Measurements from ENCODE around the gene PITPNC1. TPM values are rescaled to one million over a fixed set of nuclear protein-coding genes. Genes with fewer than 3 reads are reported as not detected.

Gene PITPNC1
- total RNA-seq, 1 donor from 2014 or later = 28.7 TPM

DNA sequence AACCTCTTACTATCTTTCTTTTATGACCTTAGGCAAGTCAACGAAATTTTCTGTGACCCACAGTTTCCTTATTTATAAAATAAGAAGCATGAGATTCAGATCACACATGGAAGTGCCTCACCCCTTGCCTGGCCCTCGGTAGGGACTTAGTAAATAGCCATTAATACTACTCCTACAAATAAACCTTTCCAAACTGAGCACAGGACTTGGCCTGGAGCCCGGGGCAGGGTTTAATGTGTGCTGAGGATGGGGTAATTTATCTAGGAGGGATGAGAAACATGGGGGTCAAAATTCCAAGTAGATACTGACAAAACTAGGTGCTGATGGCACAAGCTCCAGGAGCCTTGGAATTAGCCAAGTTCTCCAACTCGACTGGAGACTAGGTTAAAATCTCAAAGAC is 35.0 kb downstream of the PITPNC1 start:
- FAIRE-seq (no peak), DNase-seq (ENCODE audit: low read depth) (no peak)
- TF ChIP-seq CTCF (IDR thresholded peaks at IDR 0.05; ENCODE audit: insufficient read depth, low read length, severe bottlenecking) = no peak
- no peaks in the 10 kb centered on the region for H3K36me3 ChIP-seq (ENCODE audit: control insufficient read depth, insufficient read depth, low read length)
- H3K4me3 ChIP-seq (ENCODE audit: low read depth, low read length) = no peak overlapping the region
- no peaks in the 10 kb centered on the region for H3K27me3 ChIP-seq (ENCODE audit: control insufficient read depth, insufficient read depth, low read length)

DNA sequence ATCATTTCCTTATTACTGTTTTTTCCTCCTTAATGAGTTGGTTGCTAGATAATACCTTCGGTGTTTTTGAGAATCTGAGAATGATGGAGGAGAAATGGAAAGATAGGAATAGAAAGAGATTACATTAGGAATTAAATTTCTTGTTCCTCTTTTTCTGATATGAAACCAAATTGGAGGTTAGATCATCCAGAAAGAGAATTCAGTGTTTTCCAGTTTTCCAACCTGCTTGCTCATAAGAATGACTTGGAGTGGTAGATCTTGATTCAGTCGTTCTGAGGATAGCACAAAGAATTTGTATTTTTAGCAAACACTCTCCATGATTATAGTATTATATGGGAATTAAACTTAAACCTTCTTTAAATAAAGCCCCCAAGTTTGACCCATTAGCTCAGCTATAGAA is 35.9 kb downstream of the PITPNC1 start:
- DNase-seq (ENCODE audit: low read depth) = no peak
- Histone ChIP-seq H3K4me3 (ENCODE audit: low read depth, low read length) (no peak overlapping the region), H3K36me3 (ENCODE audit: control insufficient read depth, insufficient read depth, low read length) (no peaks in the 10 kb centered on the region), H3K27me3 (ENCODE audit: control insufficient read depth, insufficient read depth, low read length) (no peaks in the 10 kb centered on the region)
- no peak for FAIRE-seq
- no peak for TF ChIP-seq CTCF (IDR thresholded peaks at IDR 0.05; ENCODE audit: insufficient read depth, low read length, severe bottlenecking)

GRCh38 chr17:67413388-67413787 is 36.3 kb downstream of the PITPNC1 start:
- no peak for TF ChIP-seq CTCF (IDR thresholded peaks at IDR 0.05; ENCODE audit: insufficient read depth, low read length, severe bottlenecking)
- FAIRE-seq (no peak), DNase-seq (ENCODE audit: low read depth) (peak; percentile 82)
- Histone ChIP-seq H3K4me3 (ENCODE audit: low read depth, low read length) (no peak overlapping the region), H3K27me3 (ENCODE audit: control insufficient read depth, insufficient read depth, low read length) (no peaks in the 10 kb centered on the region), H3K36me3 (ENCODE audit: control insufficient read depth, insufficient read depth, low read length) (no peaks in the 10 kb centered on the region)

- DNase-seq (ENCODE audit: low read depth) (no peak), FAIRE-seq (no peak)
- Histone ChIP-seq H3K27me3 (ENCODE audit: control insufficient read depth, insufficient read depth, low read length) (no peaks in the 10 kb centered on the region), H3K36me3 (ENCODE audit: control insufficient read depth, insufficient read depth, low read length) (no peaks in the 10 kb centered on the region), H3K4me3 (ENCODE audit: low read depth, low read length) (no peak overlapping the region)
- TF ChIP-seq CTCF (IDR thresholded peaks at IDR 0.05; ENCODE audit: insufficient read depth, low read length, severe bottlenecking) = no peak
These were observed 37.0 kb downstream of the PITPNC1 start for GRCh38 chr17:67414130-67414529.

- DNase-seq (ENCODE audit: low read depth) (no peak), FAIRE-seq (no peak)
- H3K4me3 ChIP-seq (ENCODE audit: low read depth, low read length) = no peak overlapping the region
- H3K27me3 ChIP-seq (ENCODE audit: control insufficient read depth, insufficient read depth, low read length) = no peaks in the 10 kb centered on the region
- H3K36me3 ChIP-seq (ENCODE audit: control insufficient read depth, insufficient read depth, low read length) = no peaks in the 10 kb centered on the region
- TF ChIP-seq CTCF (IDR thresholded peaks at IDR 0.05; ENCODE audit: insufficient read depth, low read length, severe bottlenecking) = no peak
These were observed 37.5 kb downstream of the PITPNC1 start for GRCh38 chr17:67414559-67414958.

GRCh38 chr17:67415291-67415690 is 38.2 kb downstream of the PITPNC1 start:
- Histone ChIP-seq H3K36me3 (ENCODE audit: control insufficient read depth, insufficient read depth, low read length) (no peaks in the 10 kb centered on the region), H3K27me3 (ENCODE audit: control insufficient read depth, insufficient read depth, low read length) (no peaks in the 10 kb centered on the region), H3K4me3 (ENCODE audit: low read depth, low read length) (no peak overlapping the region)
- FAIRE-seq = no peak
- DNase-seq (ENCODE audit: low read depth) = no peak
- no peak for TF ChIP-seq CTCF (IDR thresholded peaks at IDR 0.05; ENCODE audit: insufficient read depth, low read length, severe bottlenecking)
